IPS-15b (cell line): ENCODE measurements around the gene MAGOH.
"Not testable (repeated sequence)": the region's sequence is repeated elsewhere in the genome, so short reads cannot be mapped to it uniquely, and the experiment has no call there.

Experiments
- H3K27me3 ChIP-seq: one replicate; pipeline ENCODE4 v1.6.1; 2013; ENCODE audit warnings: low read length; ENCODE audit not compliant: control insufficient read depth, insufficient read depth
- H3K36me3 ChIP-seq: one replicate; pipeline ENCODE4 v1.6.1; 2013; ENCODE audit warnings: low read length; ENCODE audit not compliant: control insufficient read depth, insufficient read depth
- H3K4me1 ChIP-seq: one replicate; pipeline ENCODE4 v1.6.1; 2013; ENCODE audit warnings: mild to moderate bottlenecking, low read length; ENCODE audit not compliant: control insufficient read depth, insufficient read depth
- H3K4me3 ChIP-seq: one replicate; pipeline ENCODE4 v1.5.1; 2013; ENCODE audit warnings: low read depth, low read length
- H3K9ac ChIP-seq: one replicate; pipeline ENCODE4 v1.6.1; 2013; ENCODE audit warnings: low read depth, mild to moderate bottlenecking, low read length
- H3K9me3 ChIP-seq: one replicate; pipeline ENCODE4 v1.6.1; 2013; ENCODE audit warnings: mild to moderate bottlenecking, low read length; ENCODE audit not compliant: control insufficient read depth, insufficient read depth

Gene MAGOH

GRCh38 chr1:53238197-53239155 is at the start of gene MAGOH:
TSS of gene MAGOH (minus strand) at chr1:53238518. CDS start at chr1:53238448, 70 bp downstream.
- Histone ChIP-seq H3K9ac (peak within 1 kb of the TSS; percentile 87), H3K4me1 (no peaks in the 10 kb centered on the region)

DNA sequence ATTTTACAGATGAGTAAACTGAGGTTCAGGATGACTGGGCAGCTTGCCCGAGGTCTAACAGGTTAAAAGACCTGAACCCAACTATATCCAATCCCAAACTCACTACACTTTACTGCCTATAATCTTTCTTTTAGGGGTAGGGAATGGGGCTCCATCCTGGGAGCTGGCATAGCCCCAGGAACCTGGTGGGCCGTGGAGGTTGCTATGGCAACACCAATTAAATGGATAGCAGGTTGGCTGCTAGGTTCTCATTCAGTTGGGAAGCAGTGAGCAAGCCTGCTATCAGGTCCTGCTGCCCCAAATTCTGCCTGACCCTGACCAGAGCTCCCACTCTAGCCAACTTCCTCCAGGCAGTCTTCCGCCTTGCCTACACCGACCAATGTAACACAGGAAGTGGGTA is 48.6 kb upstream of the MAGOH start:
- peaks cover 20% of the 10 kb centered on the region for H3K36me3 ChIP-seq

More at GRCh38 chr1:53238197-53239155, at the start of gene MAGOH:
- Histone ChIP-seq H3K4me3 (peak within 1 kb of the TSS; percentile 97), H3K27me3 (no peaks in the 10 kb centered on the region), H3K36me3 (peaks cover 9% of the 10 kb centered on the region), H3K9me3 (no peaks in the 10 kb centered on the region)

GRCh38 chr1:53285969-53286760 is 47.8 kb upstream of the MAGOH start:
- no peak overlapping the region for H3K4me3 ChIP-seq
- no peak overlapping the region for H3K9ac ChIP-seq
- no peaks in the 10 kb centered on the region for H3K9me3 ChIP-seq
- peaks cover 7% of the 10 kb centered on the region for H3K4me1 ChIP-seq
- no peaks in the 10 kb centered on the region for H3K27me3 ChIP-seq
- peaks cover 20% of the 10 kb centered on the region for H3K36me3 ChIP-seq

More for the DNA sequence above, 48.6 kb upstream of the MAGOH start:
- H3K27me3 ChIP-seq: no peaks in the 10 kb centered on the region
- H3K9ac ChIP-seq: no peak overlapping the region
- no peak overlapping the region for H3K4me3 ChIP-seq
- no peaks in the 10 kb centered on the region for H3K9me3 ChIP-seq
- H3K4me1 ChIP-seq: peaks cover 7% of the 10 kb centered on the region

DNA sequence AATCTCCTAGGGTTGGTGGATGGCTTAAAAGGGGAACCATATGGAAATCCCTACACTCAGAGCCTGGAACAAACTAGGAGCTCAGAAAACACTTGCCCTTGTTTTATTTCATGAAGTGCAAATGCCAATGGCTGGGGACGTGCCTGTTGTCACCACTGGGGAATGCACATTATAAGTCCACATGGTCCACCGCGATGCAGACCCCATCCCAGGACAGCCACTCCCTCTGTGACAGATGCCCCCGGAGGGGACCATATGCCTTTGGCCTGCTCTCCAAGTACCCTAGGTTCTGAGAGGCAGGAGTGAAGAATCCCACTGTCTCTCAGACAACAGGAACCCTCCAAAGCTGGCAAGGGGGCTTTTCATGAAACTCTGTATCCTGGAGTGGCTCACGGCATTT is 47.2 kb upstream of the MAGOH start:
- Histone ChIP-seq H3K9me3 (no peaks in the 10 kb centered on the region), H3K27me3 (no peaks in the 10 kb centered on the region), H3K4me3 (no peak overlapping the region), H3K36me3 (peaks cover 21% of the 10 kb centered on the region), H3K9ac (no peak overlapping the region), H3K4me1 (peaks cover 7% of the 10 kb centered on the region)

- Histone ChIP-seq H3K9me3 (no peaks in the 10 kb centered on the region), H3K36me3 (peaks cover 26% of the 10 kb centered on the region), H3K27me3 (no peaks in the 10 kb centered on the region), H3K4me1 (peaks cover 7% of the 10 kb centered on the region), H3K4me3 (no peak overlapping the region), H3K9ac (no peak overlapping the region)
These were observed 46.1 kb upstream of the MAGOH start for GRCh38 chr1:53284224-53285020.

GRCh38 chr1:53283156-53283555 is 44.8 kb upstream of the MAGOH start:
- not testable (repeated sequence) for H3K4me3 ChIP-seq, H3K9me3 ChIP-seq, H3K27me3 ChIP-seq, H3K4me1 ChIP-seq, H3K9ac ChIP-seq
- H3K36me3 ChIP-seq: peaks cover 22% of the 10 kb centered on the region

DNA sequence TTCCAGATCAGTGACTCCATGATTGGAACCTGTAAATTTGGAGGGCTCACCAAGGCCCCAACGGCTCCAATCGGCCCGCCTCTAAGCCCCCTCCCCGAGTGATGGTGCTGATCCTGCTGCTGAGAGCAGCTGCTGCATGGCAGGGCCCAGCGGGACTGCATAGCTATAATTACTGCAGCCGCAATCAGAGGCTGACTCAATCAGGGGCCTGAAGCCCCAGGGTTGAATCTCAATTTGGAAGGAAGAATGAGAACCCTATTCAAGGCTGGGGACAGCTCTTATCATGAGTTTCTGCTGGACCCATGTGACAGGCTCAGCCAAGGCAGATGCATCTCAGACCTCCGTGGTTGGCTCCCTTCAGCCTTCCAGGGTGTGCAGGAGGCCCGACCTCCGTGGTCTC is 42.8 kb upstream of the MAGOH start:
- Histone ChIP-seq H3K27me3 (no peaks in the 10 kb centered on the region), H3K4me1 (peaks cover 2% of the 10 kb centered on the region), H3K36me3 (peaks cover 25% of the 10 kb centered on the region), H3K4me3 (no peak overlapping the region), H3K9ac (no peak overlapping the region), H3K9me3 (no peaks in the 10 kb centered on the region)

DNA sequence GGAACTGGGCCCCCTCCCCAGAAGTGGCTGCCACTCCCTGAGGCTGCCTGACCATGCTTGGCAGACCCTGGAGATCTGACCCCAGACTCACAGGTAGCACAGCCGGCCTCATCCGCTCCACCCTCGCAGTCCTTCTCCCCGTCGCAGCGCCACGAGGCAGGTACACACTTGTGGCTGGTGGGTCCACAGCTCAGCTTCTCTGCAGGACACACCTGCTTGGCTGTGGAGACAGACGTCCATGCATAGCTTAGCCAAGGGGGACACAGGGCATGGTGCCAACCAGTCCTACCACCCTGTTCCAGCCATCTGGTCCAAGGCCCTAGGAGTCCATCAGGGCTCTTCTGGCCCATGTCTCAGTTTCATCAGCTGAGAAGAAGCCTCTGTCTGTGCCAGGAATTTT is 42.2 kb upstream of the MAGOH start:
- H3K4me1 ChIP-seq: no peaks in the 10 kb centered on the region
- H3K36me3 ChIP-seq: peaks cover 28% of the 10 kb centered on the region
- no peak overlapping the region for H3K9ac ChIP-seq

DNA sequence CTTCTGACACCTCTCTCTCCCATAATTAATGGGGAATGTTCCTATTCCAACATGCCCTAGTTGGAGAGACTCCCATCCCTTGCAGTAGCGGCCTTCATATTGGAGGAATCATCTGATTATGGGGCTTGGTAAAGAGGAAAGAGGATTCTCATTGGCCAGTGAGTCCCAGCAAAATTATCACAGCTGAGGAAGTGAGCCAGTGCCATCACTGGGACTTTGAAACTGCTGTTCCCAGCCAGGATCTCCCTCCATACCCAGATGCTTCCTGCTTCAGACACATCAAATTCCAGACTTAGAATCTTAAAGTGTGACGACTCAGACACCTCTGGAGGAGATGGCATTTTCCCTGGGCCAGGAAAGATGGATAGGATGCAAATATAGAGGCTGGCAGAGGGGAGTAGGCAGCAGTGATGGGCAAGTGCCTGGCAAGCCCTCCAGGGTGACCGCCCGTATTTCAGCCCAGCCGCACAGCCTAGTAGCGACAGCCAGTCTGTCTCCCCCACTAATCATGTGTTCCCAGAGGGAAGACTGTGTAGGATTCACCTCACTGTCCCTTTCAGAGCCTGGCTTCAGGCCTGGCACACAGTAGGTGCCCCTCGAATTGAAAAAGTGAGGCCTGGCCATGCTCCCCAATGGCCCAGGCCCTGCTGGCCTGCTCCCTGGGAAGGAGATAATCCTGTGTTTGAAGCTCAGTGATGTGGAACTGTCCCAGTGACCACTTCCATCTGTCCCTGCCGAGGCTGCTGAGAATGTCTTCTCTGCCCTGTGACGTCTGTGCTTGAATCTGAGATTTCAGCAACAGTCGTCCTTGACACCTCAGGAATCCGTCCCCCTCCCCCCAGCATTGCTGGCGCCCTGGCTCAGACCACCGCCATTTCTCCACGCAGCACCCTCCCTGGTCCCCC is 41.2 kb upstream of the MAGOH start:
- no peaks in the 10 kb centered on the region for H3K27me3 ChIP-seq
- H3K4me1 ChIP-seq: no peaks in the 10 kb centered on the region
- H3K9ac ChIP-seq: no peak overlapping the region
- no peak overlapping the region for H3K4me3 ChIP-seq
- no peaks in the 10 kb centered on the region for H3K9me3 ChIP-seq
- H3K36me3 ChIP-seq: peaks cover 37% of the 10 kb centered on the region

More for the DNA sequence above, 42.2 kb upstream of the MAGOH start:
- no peaks in the 10 kb centered on the region for H3K9me3 ChIP-seq
- H3K4me3 ChIP-seq: no peak overlapping the region
- no peaks in the 10 kb centered on the region for H3K27me3 ChIP-seq

DNA sequence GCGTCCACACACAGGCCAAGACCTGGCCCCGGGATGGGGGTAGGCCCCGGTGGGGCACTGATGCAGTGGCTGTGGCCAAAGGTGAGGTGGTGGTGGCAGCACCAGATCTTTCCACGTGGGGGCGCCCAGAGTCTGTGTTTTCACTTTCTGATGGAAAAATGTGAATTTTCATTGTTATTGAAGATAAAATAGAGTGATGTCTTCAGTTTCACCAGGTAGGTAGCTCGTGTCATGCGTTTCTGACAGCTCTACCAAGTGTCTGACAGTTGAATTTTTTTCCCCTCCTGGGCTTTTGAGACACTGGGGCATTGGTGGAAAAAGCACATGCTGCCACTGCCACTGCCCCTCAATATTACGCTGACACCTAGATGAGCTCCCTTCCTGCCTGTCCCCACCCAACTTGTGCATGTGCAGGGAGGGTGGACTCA is 40.0 kb upstream of the MAGOH start:
- H3K27me3 ChIP-seq: no peaks in the 10 kb centered on the region
- no peaks in the 10 kb centered on the region for H3K9me3 ChIP-seq
- no peak overlapping the region for H3K9ac ChIP-seq
- H3K4me3 ChIP-seq: no peak overlapping the region
- H3K36me3 ChIP-seq: peaks cover 45% of the 10 kb centered on the region
- no peaks in the 10 kb centered on the region for H3K4me1 ChIP-seq
